Gastrocnemius medialis (tissue), 4 donors: ENCODE measurements around the gene CERS5. TPM values are rescaled to one million over a fixed set of nuclear protein-coding genes. Genes with fewer than 3 reads are reported as not detected.

ENCODE experiments used
- ATAC-seq, 2 donors: fragments of 150-250 bp; one replicate each; pipeline ENCODE4 v1.9.1; 2016
- DNase-seq, 2 donors: peaks; one replicate each; pipeline ENCODE4 v3.0.0-alpha.2; 2019
- H3K27ac ChIP-seq, 4 donors: fragments of 200-600 bp; sonication (generic); 1 replicate in 1 of 4; 2 replicates in 3 of 4; pipeline ENCODE4 v1.5.1; 2016 to 2018; ENCODE audit warnings: mild to moderate bottlenecking in 2 of 4, moderate library complexity in 1 of 4
- H3K27me3 ChIP-seq, 3 donors: fragments of 200-600 bp; sonication (generic) in 2 of 3; 1 replicate in 1 of 3; 2 replicates in 2 of 3; pipeline versions ENCODE4 v1.5.1 to v1.6.0; 2016 to 2019; ENCODE audit warnings: mild to moderate bottlenecking in 1 of 3, moderate library complexity in 1 of 3
- H3K36me3 ChIP-seq, 2 donors: fragments of 200-600 bp; sonication (generic) in 1 of 2; one replicate each; pipeline ENCODE4 v1.5.1; 2017 to 2018
- H3K4me1 ChIP-seq, 2 donors: fragments of 200-600 bp; sonication (generic) in 1 of 2; one replicate each; pipeline ENCODE4 v1.5.1; 2016 to 2017; ENCODE audit warnings: mild to moderate bottlenecking in 2 of 2
- H3K4me3 ChIP-seq, 4 donors: fragments of 200-600 bp; sonication (generic) in 3 of 4; 1 replicate in 1 of 4; 2 replicates in 3 of 4; pipeline ENCODE4 v1.5.1; 2016 to 2019; ENCODE audit warnings: mild to moderate bottlenecking in 2 of 4
- H3K9me3 ChIP-seq, 3 donors: fragments of 200-600 bp; sonication (generic) in 2 of 3; 1 replicate in 1 of 3; 2 replicates in 2 of 3; pipeline ENCODE4 v1.5.1; 2016 to 2019
- POLR2A ChIP-seq, 2 donors: fragments of 450-650 bp; IDR thresholded peaks; one replicate each; pipeline ENCODE4 v1.6.1; 2017; ENCODE audit warnings: antibody characterized with exemption in 2 of 2, mild to moderate bottlenecking in 2 of 2, moderate library complexity in 2 of 2
- in situ Hi-C, 4 donors: fragments of 200-750 bp; cut with MboI; loops; one replicate each; pipeline versions ENCODE4 v1.15.0 to v1.8.0; 2017; ENCODE audit warnings: low sequenced_read_pairs in 4 of 4
- intact Hi-C: fragments of 100-400 bp; cut with DNase I; formaldehyde crosslinking; loops from one replicate; pipeline ENCODE4 v1.15.1; 2023; ENCODE audit warnings: low total_unique reads
- total RNA-seq, 4 donors: library from RNA; depleted of rRNA; stranded (reverse); fragments of >200 nt; gene quantifications; one replicate each; pipeline versions ENCODE4 v1.1.0 to v1.2.3, GENCODE V29; 2016
- TF ChIP-seq, protein P1 (sequence below), 5 experiments: fragments of 450-650 bp in 3 of 5; fragments of 200-600 bp in 2 of 5; sonication (generic) in 2 of 5; IDR thresholded peaks in 4 of 5; conservative IDR thresholded peaks in 1 of 5; 1 replicate in 4 of 5; 2 replicates in 1 of 5; pipeline ENCODE4 v1.5.1; 2016 to 2019; ENCODE audit warnings: antibody characterized with exemption in 5 of 5, mild to moderate bottlenecking in 3 of 5, moderate library complexity in 3 of 5

CERS5 gene
- total RNA-seq, 4 donors from 2014 or later = 5.4 to 9.2 (median 7.3) TPM

DNA sequence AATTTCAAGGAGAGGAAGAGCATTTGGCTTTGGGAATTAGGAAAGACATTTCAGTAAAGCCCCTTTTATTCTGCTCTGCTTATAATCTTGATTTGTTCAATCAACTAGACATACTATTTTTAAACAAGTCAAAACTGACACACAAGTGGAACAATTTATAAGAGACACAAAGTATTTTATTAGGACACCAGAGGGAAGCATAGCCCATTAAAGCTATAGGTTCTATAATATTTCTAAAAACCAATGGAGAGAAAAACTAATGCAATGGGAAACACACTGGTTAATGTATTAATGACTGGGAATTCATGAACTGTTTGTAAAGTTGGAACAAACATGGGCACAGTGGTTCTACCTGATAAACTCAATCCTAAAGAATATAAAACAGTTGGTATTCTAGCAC is 15.3 kb upstream of the CERS5 start:
- TF ChIP-seq, protein P1, sequence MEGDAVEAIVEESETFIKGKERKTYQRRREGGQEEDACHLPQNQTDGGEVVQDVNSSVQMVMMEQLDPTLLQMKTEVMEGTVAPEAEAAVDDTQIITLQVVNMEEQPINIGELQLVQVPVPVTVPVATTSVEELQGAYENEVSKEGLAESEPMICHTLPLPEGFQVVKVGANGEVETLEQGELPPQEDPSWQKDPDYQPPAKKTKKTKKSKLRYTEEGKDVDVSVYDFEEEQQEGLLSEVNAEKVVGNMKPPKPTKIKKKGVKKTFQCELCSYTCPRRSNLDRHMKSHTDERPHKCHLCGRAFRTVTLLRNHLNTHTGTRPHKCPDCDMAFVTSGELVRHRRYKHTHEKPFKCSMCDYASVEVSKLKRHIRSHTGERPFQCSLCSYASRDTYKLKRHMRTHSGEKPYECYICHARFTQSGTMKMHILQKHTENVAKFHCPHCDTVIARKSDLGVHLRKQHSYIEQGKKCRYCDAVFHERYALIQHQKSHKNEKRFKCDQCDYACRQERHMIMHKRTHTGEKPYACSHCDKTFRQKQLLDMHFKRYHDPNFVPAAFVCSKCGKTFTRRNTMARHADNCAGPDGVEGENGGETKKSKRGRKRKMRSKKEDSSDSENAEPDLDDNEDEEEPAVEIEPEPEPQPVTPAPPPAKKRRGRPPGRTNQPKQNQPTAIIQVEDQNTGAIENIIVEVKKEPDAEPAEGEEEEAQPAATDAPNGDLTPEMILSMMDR (IDR thresholded peaks at IDR 0.05 in 4 of 5, conservative IDR thresholded peaks at IDR 0.05 in 1 of 5) = peak in 1 of 5 experiments; percentile 19
- TF ChIP-seq POLR2A (IDR thresholded peaks at IDR 0.05) = no peak
- in situ Hi-C loops = no loop called here
- no peak overlapping the region for H3K27ac ChIP-seq

DNA sequence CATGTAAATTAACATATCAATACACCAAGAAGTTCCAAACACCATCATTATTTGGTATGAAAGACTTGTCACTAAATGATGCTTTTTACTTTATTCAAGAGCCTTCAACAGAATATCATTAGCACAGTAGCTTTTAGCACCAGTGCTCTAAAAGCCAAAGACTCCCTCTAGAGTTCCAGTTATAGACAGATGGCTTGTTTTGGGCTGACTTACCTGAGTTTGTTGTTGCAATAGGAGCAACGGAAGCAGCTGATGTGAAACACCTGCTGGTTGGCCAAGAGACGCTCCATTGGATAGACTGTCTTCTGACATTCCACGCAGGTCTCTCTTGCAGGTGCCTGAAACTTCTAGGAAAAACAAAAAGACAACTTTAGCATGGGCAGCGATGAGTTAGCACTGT is 14.5 kb upstream of the CERS5 start:
- Histone ChIP-seq H3K27me3 (no peaks in the 10 kb centered on the region), H3K27ac (no peak overlapping the region), H3K4me1 (peaks cover 5 to 6% of the 10 kb centered on the region in 2 donors), H3K36me3 (peaks cover 0 to 22% of the 10 kb centered on the region in 2 donors), H3K9me3 (no peaks in the 10 kb centered on the region), H3K4me3 (no peak overlapping the region)
- no peak for ATAC-seq
- TF ChIP-seq, protein P1 (IDR thresholded peaks at IDR 0.05 in 4 of 5, conservative IDR thresholded peaks at IDR 0.05 in 1 of 5) = no peak
- TF ChIP-seq POLR2A (IDR thresholded peaks at IDR 0.05) = no peak
- intact Hi-C loops = no loop called here
- DNase-seq = no peak
- in situ Hi-C loops = no loop called here

More for the DNA sequence above, 15.3 kb upstream of the CERS5 start:
- no peaks in the 10 kb centered on the region for H3K9me3 ChIP-seq
- intact Hi-C loops = no loop called here
- H3K4me3 ChIP-seq = no peak overlapping the region
- H3K27me3 ChIP-seq = no peaks in the 10 kb centered on the region
- peaks cover 5 to 13% of the 10 kb centered on the region in 2 donors for H3K4me1 ChIP-seq
- H3K36me3 ChIP-seq = peaks cover 0 to 17% of the 10 kb centered on the region in 2 donors
- DNase-seq (no peak), ATAC-seq (no peak)

DNA sequence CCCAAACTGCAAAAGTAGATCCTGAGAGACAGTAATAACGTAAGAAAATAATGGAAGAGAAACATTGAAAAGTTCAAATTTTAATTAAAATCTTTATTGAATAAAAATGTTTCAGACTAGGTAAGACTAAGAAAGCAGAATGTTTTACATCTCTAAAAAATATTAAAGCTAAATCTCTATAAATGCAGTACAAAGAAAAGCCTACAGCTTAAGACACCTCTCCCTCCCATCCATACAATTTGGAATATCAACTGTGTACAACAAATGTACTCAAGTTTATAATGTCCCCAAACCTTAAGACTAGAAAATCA is 8.5 kb upstream of the CERS5 start:
- Histone ChIP-seq H3K36me3 (peaks cover 0 to 20% of the 10 kb centered on the region in 2 donors), H3K4me3 (no peak overlapping the region), H3K9me3 (no peaks in the 10 kb centered on the region), H3K27ac (no peak overlapping the region), H3K27me3 (no peaks in the 10 kb centered on the region), H3K4me1 (no peaks in the 10 kb centered on the region)
- TF ChIP-seq, protein P1 (IDR thresholded peaks at IDR 0.05 in 4 of 5, conservative IDR thresholded peaks at IDR 0.05 in 1 of 5) = peak in 1 of 5 experiments; percentile 0
- TF ChIP-seq POLR2A (IDR thresholded peaks at IDR 0.05) = no peak
- in situ Hi-C loops (loop anchor here (5.0 to 10.0 kb wide), 3 partner anchors 83 to 103 kb away; no protein-coding TSS in a partner anchor), intact Hi-C loops (loop anchor here (1.0 kb wide), 1 partner anchor 100 kb away; no protein-coding TSS in a partner anchor)
- no peak for ATAC-seq
- no peak for DNase-seq

DNA sequence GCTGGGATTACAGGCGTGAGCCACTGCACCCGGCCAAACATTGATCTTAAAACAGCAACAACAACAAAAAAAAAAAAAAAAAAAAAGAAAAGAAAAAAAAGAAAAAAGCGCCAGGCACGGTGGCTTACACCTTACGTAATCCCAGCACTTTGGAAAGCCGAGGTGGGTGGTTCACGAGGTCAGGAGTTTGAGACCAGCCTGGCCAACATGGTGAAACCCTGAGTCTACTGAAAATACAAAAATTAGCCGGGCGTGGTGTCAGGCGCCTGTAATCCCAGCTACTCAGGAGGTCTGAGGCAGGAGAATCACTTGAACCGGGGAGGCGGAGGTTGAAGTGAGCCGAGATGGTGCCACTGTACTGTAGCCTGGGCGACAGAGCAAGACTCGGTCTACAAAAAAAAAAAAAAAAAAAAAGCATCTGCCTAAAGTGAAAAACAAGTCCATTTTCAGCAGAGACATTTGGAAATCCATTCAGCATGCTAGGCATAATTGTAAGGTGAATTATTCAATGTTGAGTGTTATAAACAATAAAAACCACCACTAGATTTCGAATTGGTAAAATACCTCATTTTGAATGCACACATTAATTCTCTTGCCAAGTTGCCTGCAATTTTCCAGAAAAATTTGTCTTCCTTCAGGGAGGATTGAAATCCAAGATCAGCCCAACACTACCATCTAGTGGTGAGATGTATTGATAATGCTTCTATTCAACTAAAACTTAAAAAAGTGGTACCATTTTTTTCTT is 8.0 kb upstream of the CERS5 start:
- H3K36me3 ChIP-seq = peaks cover 0 to 20% of the 10 kb centered on the region in 2 donors
- in situ Hi-C loops = loop anchor here (5.0 to 10.0 kb wide), 3 partner anchors 83 to 103 kb away; no protein-coding TSS in a partner anchor
- H3K4me1 ChIP-seq = no peaks in the 10 kb centered on the region
- intact Hi-C loops = loop anchor here (1.0 to 5.0 kb wide), 2 partner anchors 100 to 208 kb away; no protein-coding TSS in a partner anchor
- no peak overlapping the region for H3K27ac ChIP-seq
- no peaks in the 10 kb centered on the region for H3K9me3 ChIP-seq
- ATAC-seq (no peak), DNase-seq (no peak)
- no peaks in the 10 kb centered on the region for H3K27me3 ChIP-seq
- TF ChIP-seq POLR2A (IDR thresholded peaks at IDR 0.05) = no peak
- TF ChIP-seq, protein P1 (IDR thresholded peaks at IDR 0.05 in 4 of 5, conservative IDR thresholded peaks at IDR 0.05 in 1 of 5) = peak; percentile 70 to 83 (median 72)
- no peak overlapping the region for H3K4me3 ChIP-seq
